Activated T-helper 1 cell treated with anti-CD3 and anti-CD28 coated beads, Interleukin-12 subunit alpha, Interleukin-12 subunit beta, Interleukin-2, Interleukin-4 antibody, amounts not matched to agents 30 ng/mL and 10 ng/mL and 1 ng/mL, durations not matched to agents 14 hours and 24 hours and 36 hours (primary cell): Measurements from ENCODE around the gene LINC01488. TPM values are rescaled to one million over a fixed set of nuclear protein-coding genes. Genes with fewer than 3 reads are reported as not detected.

Experiments
- DNase-seq: peaks from one replicate; pipeline ENCODE4 v3.0.0; 2021; ENCODE audit warnings: low spot score
- H3K27ac Mint-ChIP-seq: one replicate; pipeline ENCODE4 v1.8.0; 2021; ENCODE audit warnings: mild to moderate bottlenecking, mixed read lengths
- H3K27me3 Mint-ChIP-seq: one replicate; pipeline ENCODE4 v1.8.0; 2022; ENCODE audit warnings: mild to moderate bottlenecking, moderate library complexity, mixed read lengths; ENCODE audit not compliant: insufficient read depth
- H3K36me3 Mint-ChIP-seq: one replicate; pipeline ENCODE4 v1.8.0; 2021; ENCODE audit warnings: low read depth, mixed read lengths
- H3K4me1 Mint-ChIP-seq: one replicate; pipeline ENCODE4 v1.8.0; 2021; ENCODE audit warnings: low read depth, mixed read lengths
- H3K4me3 Mint-ChIP-seq: one replicate; pipeline ENCODE4 v1.8.0; 2021; ENCODE audit warnings: mild to moderate bottlenecking, moderate library complexity, mixed read lengths
- H3K9me3 Mint-ChIP-seq: one replicate; pipeline ENCODE4 v1.8.0; 2021; ENCODE audit warnings: mixed read lengths
- intact Hi-C: fragments of 100-400 bp; cut with micrococcal nuclease; formaldehyde crosslinking; loops from one replicate; pipeline ENCODE4 v1.15.1; 2024
- total RNA-seq: library from RNA; stranded (reverse); gene quantifications from 2 replicates; pipeline ENCODE4 v1.2.3, GENCODE V29; 2022

The LINC01488 gene
- total RNA-seq, 1 donor from 2014 or later: not detected

DNA sequence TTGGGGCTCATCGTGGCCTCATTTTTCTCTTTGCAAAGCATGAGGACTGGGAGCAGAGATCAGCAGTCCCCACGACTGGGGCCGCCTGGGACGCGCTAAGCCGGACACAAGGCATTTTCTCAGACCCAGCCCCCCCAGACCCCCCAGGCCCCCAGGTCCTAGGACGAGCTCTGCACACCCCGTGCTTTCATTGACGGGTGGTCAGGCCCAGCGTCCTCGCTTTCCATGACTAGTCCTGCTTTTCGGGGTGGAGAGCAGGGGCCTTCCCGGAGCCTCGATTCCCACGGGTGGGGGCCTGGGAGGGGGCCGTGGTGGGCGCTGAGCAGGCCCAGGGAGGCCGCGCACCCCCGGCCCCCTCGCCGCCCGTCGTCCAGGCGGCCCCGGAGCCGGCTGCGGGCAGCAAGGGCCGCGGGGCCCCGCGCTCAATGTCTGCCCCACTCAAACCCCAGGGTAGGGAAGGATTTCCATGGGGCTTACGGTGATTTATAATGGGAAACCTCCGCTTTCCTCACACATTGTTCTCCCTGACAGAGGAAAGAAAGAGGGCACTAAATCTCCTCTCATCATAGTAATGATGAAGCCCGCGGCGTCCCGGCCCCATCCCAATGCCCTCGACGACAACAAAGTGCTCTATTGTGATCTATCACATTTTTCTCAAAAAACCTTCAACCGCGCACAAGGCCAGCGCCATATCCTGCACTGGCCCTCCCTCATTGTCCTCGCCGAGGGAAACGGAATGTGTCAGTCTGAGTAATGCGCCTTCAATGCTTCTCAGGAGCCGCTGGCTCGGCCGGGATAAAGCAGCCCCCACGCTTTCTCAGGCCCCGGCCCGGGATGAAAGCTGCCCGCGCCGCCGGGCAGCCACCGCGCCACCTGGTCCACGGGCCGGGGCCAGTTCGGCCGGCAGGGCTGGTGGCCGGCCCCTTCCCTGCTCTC lies 10.4 kb upstream of the LINC01488 start:
- no peak overlapping the region for H3K4me3 Mint-ChIP-seq
- no peaks in the 10 kb centered on the region for H3K4me1 Mint-ChIP-seq
- intact Hi-C loops: no loop called here
- H3K36me3 Mint-ChIP-seq: no peaks in the 10 kb centered on the region
- H3K27ac Mint-ChIP-seq: no peak overlapping the region
- peaks cover 8% of the 10 kb centered on the region for H3K9me3 Mint-ChIP-seq
- no peak for DNase-seq
- peaks cover 2% of the 10 kb centered on the region for H3K27me3 Mint-ChIP-seq

DNA sequence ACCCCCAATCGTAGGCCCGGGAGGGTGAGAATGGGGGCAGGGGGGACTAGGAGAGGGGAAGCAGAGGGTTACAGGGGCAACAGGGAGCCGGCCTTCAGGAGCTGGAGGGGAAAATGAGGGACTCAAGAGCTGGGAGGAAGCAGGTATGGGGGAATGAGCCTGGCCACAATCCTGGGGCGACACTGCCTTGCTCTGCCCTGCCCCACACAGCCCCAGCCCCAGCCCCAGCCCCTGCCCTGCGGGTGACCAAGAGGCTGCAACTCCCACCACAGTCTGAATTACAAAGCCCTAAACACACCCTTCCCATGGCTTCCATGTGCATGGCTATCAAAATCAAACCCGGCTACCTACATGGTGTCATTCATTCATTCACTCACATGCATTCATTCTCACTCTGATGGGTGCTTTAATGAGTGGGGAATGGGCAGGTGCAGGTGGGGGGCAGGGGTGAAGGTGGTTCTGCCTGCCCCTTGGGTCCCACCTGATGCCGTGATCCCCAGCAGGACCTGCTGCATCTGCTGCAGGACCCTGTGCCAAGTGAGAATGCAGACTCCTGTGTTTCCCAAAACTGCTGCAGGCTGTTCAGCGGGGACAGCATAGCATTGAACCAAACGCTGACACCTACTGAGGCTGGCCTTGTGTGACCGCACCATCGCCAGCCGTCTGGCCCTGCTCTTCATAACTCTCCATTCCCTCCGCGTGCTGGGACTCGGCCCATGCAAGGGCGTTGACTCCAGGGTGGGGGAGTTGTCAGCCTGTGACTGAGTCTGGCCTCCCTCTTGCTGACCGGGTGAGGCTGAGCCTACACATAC lies 9.5 kb upstream of the LINC01488 start:
- no peaks in the 10 kb centered on the region for H3K36me3 Mint-ChIP-seq
- no peak overlapping the region for H3K27ac Mint-ChIP-seq

DNA sequence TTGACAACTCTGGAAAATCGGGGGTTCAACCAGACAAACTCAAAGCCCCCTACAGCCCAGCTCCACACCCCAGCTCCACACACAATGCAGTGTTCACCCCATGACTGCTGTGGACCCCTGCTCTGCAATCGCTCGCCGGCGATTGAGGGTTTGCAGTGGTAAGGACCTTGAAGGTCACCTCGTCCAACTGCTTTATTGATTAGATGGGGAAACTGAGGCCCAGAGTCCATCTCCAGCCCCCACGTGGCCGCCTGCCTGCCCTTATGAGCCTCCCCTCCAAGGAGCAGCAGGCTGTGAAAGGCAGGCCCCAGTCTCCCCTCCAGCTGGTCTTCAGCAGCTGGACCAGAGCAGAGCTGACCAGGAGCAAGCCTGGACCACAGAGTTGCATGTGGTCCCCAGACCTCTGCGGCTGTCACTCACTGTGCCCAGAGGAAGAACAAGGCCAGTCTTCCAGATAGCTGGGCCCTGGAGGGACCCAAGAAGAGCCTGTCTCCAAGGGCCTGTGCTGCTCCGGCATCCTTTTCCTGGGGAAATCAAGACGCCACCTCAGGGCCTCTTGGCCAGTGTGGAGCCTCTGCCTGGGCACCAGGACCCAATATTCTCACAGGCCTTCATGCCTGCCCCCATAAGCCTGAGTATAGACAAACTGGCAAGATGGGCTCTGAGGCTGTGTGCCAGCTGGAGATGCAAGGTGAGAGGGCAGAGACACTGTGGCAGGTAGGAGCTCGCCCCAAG lies 8.8 kb upstream of the LINC01488 start:
- H3K36me3 Mint-ChIP-seq: no peaks in the 10 kb centered on the region
- no peak for DNase-seq
- no peak overlapping the region for H3K27ac Mint-ChIP-seq
- H3K4me1 Mint-ChIP-seq: no peaks in the 10 kb centered on the region
- H3K9me3 Mint-ChIP-seq: peaks cover 8% of the 10 kb centered on the region
- H3K4me3 Mint-ChIP-seq: no peak overlapping the region
- intact Hi-C loops: no loop called here
- peaks cover 2% of the 10 kb centered on the region for H3K27me3 Mint-ChIP-seq

More for the DNA sequence above, 9.5 kb upstream of the LINC01488 start:
- Mint-ChIP-seq H3K27me3 (peaks cover 2% of the 10 kb centered on the region), H3K4me1 (no peaks in the 10 kb centered on the region), H3K9me3 (peaks cover 8% of the 10 kb centered on the region), H3K4me3 (no peak overlapping the region)
- intact Hi-C loops: no loop called here
- DNase-seq: no peak

DNA sequence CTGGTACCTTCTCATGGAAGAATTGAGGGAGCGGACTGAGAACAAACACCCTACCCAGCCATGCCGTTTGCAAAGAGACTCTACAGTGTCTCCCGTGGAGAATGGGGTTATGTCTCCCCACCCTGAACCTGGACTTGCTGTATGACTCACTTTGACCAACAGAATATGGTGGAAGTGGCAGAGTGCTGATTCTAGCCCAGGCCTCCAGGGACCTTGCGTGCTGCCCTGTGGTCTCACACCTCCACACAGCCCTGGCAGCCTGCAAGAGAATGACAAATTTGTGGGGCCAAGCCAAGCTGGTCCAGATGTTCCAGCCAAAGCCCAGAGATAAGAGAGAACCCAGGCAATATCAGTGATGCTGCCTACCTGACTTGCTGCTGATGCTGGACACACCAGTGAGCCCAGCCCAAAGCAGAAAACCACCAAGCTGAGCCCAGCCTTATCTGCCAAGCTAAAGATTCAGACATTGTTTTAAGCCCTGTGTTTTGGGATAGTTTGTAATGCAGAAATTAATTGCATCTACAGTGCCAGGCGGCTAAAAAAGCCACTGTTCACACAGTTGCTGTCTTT lies 8.1 kb upstream of the LINC01488 start:
- Mint-ChIP-seq H3K27ac (no peak overlapping the region), H3K4me1 (no peaks in the 10 kb centered on the region), H3K4me3 (no peak overlapping the region), H3K9me3 (peaks cover 8% of the 10 kb centered on the region), H3K36me3 (no peaks in the 10 kb centered on the region), H3K27me3 (peaks cover 2% of the 10 kb centered on the region)
- intact Hi-C loops: no loop called here
- no peak for DNase-seq

DNA sequence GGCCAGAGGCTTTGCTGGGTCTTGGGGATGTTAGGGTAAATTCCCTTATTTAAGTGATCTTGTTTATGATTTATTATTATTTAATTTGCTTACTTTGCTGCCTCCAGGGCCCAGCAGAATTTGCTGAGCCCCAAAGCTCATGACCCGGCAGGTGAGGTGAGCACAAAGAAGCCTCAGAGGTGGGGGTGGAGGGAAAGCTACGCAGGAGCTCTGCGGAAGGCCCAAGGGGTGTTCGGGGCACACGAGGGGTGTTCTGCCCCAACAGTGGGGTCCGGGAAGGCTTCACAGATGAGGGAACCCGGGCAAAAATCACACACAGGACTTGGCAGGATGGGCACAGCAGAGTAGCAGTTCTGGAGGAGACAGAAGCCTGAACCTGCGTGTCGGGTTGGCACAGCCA lies 6.7 kb upstream of the LINC01488 start:
- Mint-ChIP-seq H3K27me3 (peaks cover 2% of the 10 kb centered on the region), H3K9me3 (peaks cover 8% of the 10 kb centered on the region), H3K4me3 (no peak overlapping the region), H3K4me1 (no peaks in the 10 kb centered on the region), H3K27ac (no peak overlapping the region), H3K36me3 (no peaks in the 10 kb centered on the region)
- no peak for DNase-seq
- intact Hi-C loops: no loop called here

GRCh38 chr11:69475141-69475865 lies 6.2 kb upstream of the LINC01488 start:
- intact Hi-C loops: no loop called here
- Mint-ChIP-seq H3K4me3 (no peak overlapping the region), H3K4me1 (no peaks in the 10 kb centered on the region), H3K27me3 (peaks cover 2% of the 10 kb centered on the region), H3K9me3 (peaks cover 8% of the 10 kb centered on the region), H3K27ac (no peak overlapping the region), H3K36me3 (no peaks in the 10 kb centered on the region)
- DNase-seq: no peak

DNA sequence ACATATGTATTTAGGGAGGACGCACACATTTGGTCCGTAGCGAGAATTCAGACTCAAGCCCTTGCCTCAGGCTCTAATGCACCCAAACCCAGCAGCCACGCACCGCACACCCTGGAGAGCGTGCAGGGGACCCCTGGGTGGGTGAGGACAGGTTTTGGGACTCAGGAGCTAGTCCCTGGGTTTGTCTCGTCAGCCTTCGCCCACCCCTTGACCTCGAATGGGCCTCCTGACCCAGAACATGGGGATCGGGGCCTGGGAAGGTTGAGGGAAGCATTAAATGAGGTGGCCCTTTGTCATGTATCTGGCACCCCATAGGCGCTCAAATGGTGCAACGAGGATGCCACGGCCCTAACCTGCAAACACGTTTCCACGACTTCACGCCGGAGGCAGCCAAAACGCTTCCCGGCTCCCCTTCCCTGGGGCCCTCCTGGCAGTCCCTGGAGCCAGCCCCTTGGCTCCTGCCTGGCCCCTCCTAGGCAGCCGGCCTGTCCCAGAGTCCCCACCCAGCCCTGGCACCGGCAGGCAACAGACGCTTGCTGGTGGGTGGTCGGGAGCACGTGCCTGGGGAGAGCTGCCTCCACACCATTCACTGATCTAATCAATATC lies 5.5 kb upstream of the LINC01488 start:
- Mint-ChIP-seq H3K27ac (no peak overlapping the region), H3K36me3 (no peaks in the 10 kb centered on the region), H3K27me3 (peaks cover 2% of the 10 kb centered on the region), H3K9me3 (peaks cover 8% of the 10 kb centered on the region), H3K4me3 (no peak overlapping the region), H3K4me1 (no peaks in the 10 kb centered on the region)
- no peak for DNase-seq
- intact Hi-C loops: no loop called here

DNA sequence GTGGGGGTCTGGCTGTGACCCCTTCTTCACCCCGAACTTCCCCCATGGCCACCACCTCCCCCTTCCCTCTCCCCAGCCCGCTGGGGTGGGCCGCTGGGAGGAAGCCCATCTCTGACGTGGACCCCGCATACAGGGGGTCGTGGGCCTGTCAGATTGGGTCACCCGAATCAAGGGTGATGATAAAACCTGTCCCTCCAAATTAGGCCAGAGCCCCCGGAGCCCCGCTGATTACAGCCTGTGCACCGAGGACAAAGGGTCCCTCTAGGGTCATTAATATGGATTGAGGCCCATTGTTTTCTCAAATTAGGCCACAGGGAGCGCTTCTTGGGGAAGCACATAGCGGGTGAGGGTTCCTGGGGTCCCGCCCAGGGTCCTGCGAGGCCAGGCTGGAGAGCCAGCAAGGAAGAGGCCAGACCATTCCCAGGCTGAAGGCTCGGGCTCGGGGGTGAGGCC lies 4.9 kb upstream of the LINC01488 start:
- H3K4me3 Mint-ChIP-seq: no peak overlapping the region
- H3K27ac Mint-ChIP-seq: no peak overlapping the region
- DNase-seq: no peak
- H3K9me3 Mint-ChIP-seq: peaks cover 8% of the 10 kb centered on the region
- intact Hi-C loops: no loop called here
- H3K27me3 Mint-ChIP-seq: no peaks in the 10 kb centered on the region
- H3K36me3 Mint-ChIP-seq: no peaks in the 10 kb centered on the region
- H3K4me1 Mint-ChIP-seq: no peaks in the 10 kb centered on the region

DNA sequence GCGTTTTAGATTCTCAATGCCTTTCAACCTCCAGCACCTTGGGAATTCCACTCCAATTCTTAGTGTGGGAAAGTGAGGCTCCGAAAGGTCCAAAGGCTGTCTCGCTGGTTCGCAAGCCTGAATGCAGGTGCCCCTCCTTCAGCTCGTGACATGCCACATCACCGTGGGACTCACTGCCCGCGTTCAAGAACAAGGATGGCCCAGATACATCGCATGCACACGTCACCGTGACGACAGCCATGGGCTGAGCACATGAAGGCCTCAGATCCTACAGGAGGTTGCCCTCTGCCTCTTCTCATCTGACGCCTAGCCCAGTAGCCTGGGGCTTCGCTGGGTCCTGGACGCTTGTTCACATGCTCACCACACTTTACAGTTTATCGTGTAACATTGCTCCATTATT lies 4.4 kb upstream of the LINC01488 start:
- peaks cover 8% of the 10 kb centered on the region for H3K9me3 Mint-ChIP-seq
- H3K4me3 Mint-ChIP-seq: no peak overlapping the region
- H3K27ac Mint-ChIP-seq: no peak overlapping the region
- no peaks in the 10 kb centered on the region for H3K4me1 Mint-ChIP-seq
- no peak for DNase-seq
- intact Hi-C loops: no loop called here
- H3K36me3 Mint-ChIP-seq: no peaks in the 10 kb centered on the region
- H3K27me3 Mint-ChIP-seq: no peaks in the 10 kb centered on the region

GRCh38 chr11:69479591-69480271 lies 1.7 kb upstream of the LINC01488 start:
- no peak for DNase-seq
- no peak overlapping the region for H3K27ac Mint-ChIP-seq
- no peaks in the 10 kb centered on the region for H3K27me3 Mint-ChIP-seq
- H3K36me3 Mint-ChIP-seq: no peaks in the 10 kb centered on the region
- no peak overlapping the region for H3K4me3 Mint-ChIP-seq
- intact Hi-C loops: no loop called here
- no peaks in the 10 kb centered on the region for H3K4me1 Mint-ChIP-seq
- H3K9me3 Mint-ChIP-seq: no peaks in the 10 kb centered on the region

DNA sequence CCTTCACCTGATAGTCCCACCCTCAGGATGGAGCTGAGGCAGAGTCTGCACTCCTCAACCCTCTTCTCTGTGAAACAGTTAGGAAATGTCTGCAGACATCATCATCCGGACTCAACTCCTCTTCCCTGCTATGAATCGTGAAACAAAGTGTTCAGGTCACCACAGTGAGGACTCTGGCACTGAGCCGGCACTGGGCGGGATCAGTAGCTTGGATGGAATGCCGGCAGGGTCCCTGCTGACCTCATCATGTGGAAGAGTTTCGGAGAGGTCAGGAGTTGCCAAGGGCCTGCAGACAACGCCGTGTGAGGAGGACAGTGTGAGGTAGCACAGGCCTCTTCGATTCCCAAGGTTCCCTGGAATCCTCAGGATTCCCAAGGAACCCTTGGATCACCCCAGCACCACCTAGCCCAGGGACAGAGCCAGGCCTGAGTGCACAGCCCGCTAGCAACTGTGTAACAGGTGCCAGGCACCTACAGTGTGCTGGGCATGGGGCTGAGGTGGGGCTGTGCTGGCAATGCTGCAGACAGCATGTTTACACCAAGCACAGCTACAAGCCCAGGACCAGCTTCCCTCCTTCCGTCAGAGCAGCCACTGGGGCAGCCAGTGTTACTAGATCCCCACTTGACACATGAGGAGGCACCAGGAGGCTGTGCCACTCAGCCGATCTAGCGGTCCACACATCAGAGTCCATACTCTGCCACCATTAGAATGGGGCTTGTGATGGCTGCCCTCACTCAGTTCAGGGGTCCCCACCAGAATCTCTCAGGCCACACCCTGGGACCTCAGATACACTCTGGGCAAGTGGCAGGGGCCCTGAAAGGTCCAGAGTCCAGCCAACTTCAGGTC lies 693 bp upstream of the LINC01488 start:
- Mint-ChIP-seq H3K27ac (no peak overlapping the region), H3K4me3 (no peak overlapping the region), H3K4me1 (no peaks in the 10 kb centered on the region), H3K9me3 (no peaks in the 10 kb centered on the region), H3K27me3 (no peaks in the 10 kb centered on the region), H3K36me3 (no peaks in the 10 kb centered on the region)
- intact Hi-C loops: no loop called here
- DNase-seq: no peak
